ENCODE results near the gene ANKH. TPM values are rescaled to one million over a fixed set of nuclear protein-coding genes. Genes with fewer than 3 reads are reported as not detected.

ANKH gene
- total and polyA plus RNA-seq, 10 donors = 9.0 to 87.3 (median 46.7) TPM

DNA sequence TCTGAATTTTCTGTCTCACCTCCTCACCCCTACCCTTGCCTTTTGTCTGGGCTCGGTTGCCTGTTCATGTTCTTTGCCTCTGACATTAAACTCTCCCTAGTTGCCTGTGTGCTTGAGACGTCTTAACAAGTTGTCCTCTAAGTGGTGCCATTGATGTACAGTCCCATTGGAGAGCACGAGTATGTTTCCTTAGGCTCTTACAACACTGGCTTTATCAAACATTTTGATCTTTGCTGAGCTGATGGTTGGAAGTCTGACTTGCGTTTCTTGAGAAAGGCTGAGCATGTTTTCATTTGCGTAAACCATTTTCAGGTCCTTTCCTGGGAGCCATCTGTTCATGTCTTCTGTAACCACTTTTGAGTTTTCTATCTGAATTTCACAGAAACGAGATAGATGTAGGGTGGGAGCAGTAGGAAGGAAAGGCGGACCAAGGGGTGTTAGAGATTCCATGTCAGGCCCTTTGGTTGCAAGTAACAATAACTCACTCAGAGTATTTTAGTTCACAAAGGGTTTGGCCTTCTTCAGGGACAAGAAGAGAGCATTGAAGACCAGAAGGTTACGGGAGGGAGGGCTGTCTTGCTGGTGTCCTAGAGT lies 171.7 kb downstream of the ANKH start:
- intact Hi-C loops (cut with DNase I; ENCODE audit: low total_unique reads) = no loop called here
- no peak overlapping the region for H3K27ac ChIP-seq
- no peak for DNase-seq
- no peaks in the 10 kb centered on the region for H3K9me3 ChIP-seq
- peaks cover 0 to 100% (median 42%) of the 10 kb centered on the region in 6 donors for H3K36me3 ChIP-seq
- TF ChIP-seq POLR2AphosphoS5 (IDR thresholded peaks at IDR 0.05) = no peak
- TF ChIP-seq POLR2A (IDR thresholded peaks at IDR 0.05) = no peak
- TF ChIP-seq CTCF (IDR thresholded peaks at IDR 0.05 in 8 of 11, conservative IDR thresholded peaks at IDR 0.05 in 3 of 11) = no peak
- 83 to 92% (median 89%) methylated on average over 8 of the region's 8 CpGs for WGBS, 5 donors
- no peaks in the 10 kb centered on the region for H3K27me3 ChIP-seq (replicated peaks in 1 of 7)
- no peak overlapping the region for H3K4me3 ChIP-seq
- peaks cover 0 to 29% (median 4%) of the 10 kb centered on the region in 6 donors for H3K4me1 ChIP-seq

GRCh38 chr5:14699159-14699558 lies 172.4 kb downstream of the ANKH start:
- WGBS, 5 donors = 93 to 100% (median 97%) methylated on average over 2 of the region's 2 CpGs
- no peaks in the 10 kb centered on the region for H3K27me3 ChIP-seq (replicated peaks in 1 of 7)
- no peak overlapping the region for H3K27ac ChIP-seq
- peaks cover 0 to 100% (median 48%) of the 10 kb centered on the region in 6 donors for H3K36me3 ChIP-seq
- DNase-seq = no peak
- intact Hi-C loops (cut with DNase I; ENCODE audit: low total_unique reads) = no loop called here
- H3K4me3 ChIP-seq = no peak overlapping the region
- TF ChIP-seq CTCF (IDR thresholded peaks at IDR 0.05 in 8 of 11, conservative IDR thresholded peaks at IDR 0.05 in 3 of 11) (no peak), POLR2A (IDR thresholded peaks at IDR 0.05) (no peak), POLR2AphosphoS5 (IDR thresholded peaks at IDR 0.05) (no peak)
- H3K4me1 ChIP-seq = peaks cover 0 to 23% (median 4%) of the 10 kb centered on the region in 6 donors
- H3K9me3 ChIP-seq = no peaks in the 10 kb centered on the region

DNA sequence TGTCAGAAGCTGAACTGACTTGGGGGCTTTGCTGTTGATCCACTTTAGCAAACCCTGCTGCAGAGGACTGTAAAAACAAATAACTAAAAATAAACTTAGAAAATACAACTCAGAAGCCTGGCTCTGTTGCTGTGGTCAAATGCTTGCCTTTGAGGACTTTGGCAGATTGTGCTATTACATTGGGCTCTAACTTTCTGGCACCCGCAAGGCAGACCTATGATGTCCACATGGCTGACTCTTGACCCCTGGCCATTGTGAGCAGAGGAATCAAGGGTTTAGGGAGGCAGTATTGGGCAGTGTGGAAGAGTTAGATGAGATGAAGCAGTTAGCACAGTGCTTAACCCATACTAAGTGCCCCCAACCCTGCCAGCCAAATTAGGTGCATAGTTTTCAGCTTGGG lies 173.1 kb downstream of the ANKH start:
- intact Hi-C loops (cut with DNase I; ENCODE audit: low total_unique reads) = no loop called here
- Histone ChIP-seq H3K9me3 (no peaks in the 10 kb centered on the region), H3K4me3 (no peak overlapping the region), H3K4me1 (peaks cover 0 to 23% (median 4%) of the 10 kb centered on the region in 6 donors), H3K36me3 (peaks cover 0 to 100% (median 52%) of the 10 kb centered on the region in 6 donors), H3K27me3 (replicated peaks in 1 of 7) (no peaks in the 10 kb centered on the region), H3K27ac (no peak overlapping the region)
- TF ChIP-seq CTCF (IDR thresholded peaks at IDR 0.05 in 8 of 11, conservative IDR thresholded peaks at IDR 0.05 in 3 of 11) = no peak
- TF ChIP-seq POLR2A (IDR thresholded peaks at IDR 0.05) = no peak
- WGBS, 5 donors = 90 to 100% (median 92%) methylated on average over 1 of the region's 1 CpG
- DNase-seq = no peak

DNA sequence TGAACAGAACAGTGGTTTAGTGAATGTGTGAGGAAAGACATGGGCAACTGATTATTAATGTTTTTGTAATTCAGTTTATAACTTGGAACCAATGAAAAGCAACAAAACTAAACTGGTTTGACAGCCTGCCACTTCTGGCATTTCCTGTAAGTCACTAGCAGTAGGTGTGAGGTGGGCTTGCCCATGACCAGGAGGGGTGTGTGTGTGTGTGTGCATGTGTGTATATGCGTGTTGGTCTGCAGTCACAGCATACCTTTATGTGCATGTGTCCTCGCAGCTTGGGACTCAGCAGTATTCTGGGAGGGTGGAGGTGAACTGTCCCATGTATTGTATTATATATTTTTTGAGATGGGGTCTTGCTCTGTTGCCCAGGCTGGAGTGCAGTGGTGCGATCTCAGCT lies 174.7 kb downstream of the ANKH start:
- Histone ChIP-seq H3K9me3 (no peaks in the 10 kb centered on the region), H3K27me3 (replicated peaks in 1 of 7) (no peaks in the 10 kb centered on the region), H3K4me3 (no peak overlapping the region), H3K4me1 (peaks cover 0 to 14% (median 4%) of the 10 kb centered on the region in 6 donors), H3K36me3 (peaks cover 0 to 100% (median 66%) of the 10 kb centered on the region in 6 donors), H3K27ac (no peak overlapping the region)
- TF ChIP-seq POLR2AphosphoS5 (IDR thresholded peaks at IDR 0.05) (no peak), CTCF (IDR thresholded peaks at IDR 0.05 in 8 of 11, conservative IDR thresholded peaks at IDR 0.05 in 3 of 11) (no peak), POLR2A (IDR thresholded peaks at IDR 0.05) (no peak)
- intact Hi-C loops (cut with DNase I; ENCODE audit: low total_unique reads) = no loop called here
- no peak for DNase-seq
- 97 to 100% (median 97%) methylated on average over 3 of the region's 3 CpGs for WGBS, 5 donors
